Measurements from ENCODE around the gene DMRT2.

DNA sequence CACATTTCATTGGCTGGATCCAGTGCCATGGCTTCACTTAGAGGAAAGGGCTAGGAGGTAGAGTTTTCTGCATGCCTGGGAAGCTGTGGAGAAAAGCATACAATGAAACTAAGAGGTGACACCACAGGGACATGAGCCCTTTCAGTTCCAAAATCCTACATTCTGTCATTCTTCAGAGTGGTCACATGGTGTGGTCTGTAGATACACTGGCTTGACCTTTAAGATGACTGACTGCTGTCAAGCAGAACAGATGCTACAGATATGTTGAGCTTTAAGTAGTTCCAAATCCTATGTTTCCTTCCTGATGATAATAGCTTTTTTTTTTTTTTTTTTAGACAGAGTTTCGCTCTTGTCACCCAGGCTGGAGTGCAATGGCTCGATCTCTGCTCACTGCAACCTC is 47.5 kb upstream of the DMRT2 start:
- TF ChIP-seq POLR2A (IDR thresholded peaks at IDR 0.05; ENCODE audit: low read depth, low read length) (no peak), TAF1 (IDR thresholded peaks at IDR 0.05; ENCODE audit: borderline replicate concordance, low read depth, low read length) (no peak)
